Adrenal gland (tissue), 5 donors: ENCODE results near the gene SLC36A1.

Experiments
- POLR2A ChIP-seq, 2 donors: fragments of 450-650 bp; IDR thresholded peaks; one replicate each; pipeline ENCODE4 v1.6.1; 2017; ENCODE audit warnings: antibody characterized with exemption in 2 of 2, mild to moderate bottlenecking in 2 of 2, moderate library complexity in 1 of 2
- TF ChIP-seq, protein P1 (sequence below), 6 experiments: fragments of 450-650 bp in 4 of 6; fragments of 200-600 bp in 2 of 6; sonication (generic) in 1 of 6; IDR thresholded peaks; 1 replicate in 5 of 6; 2 replicates in 1 of 6; pipeline versions ENCODE4 v1.5.1 to v1.8.0; 2016 to 2021; ENCODE audit warnings: antibody characterized with exemption in 6 of 6, mild to moderate bottlenecking in 2 of 6, moderate library complexity in 1 of 6
- donor health status: DM: no; HTN: no; CAD: no.

- TF ChIP-seq, protein P1, sequence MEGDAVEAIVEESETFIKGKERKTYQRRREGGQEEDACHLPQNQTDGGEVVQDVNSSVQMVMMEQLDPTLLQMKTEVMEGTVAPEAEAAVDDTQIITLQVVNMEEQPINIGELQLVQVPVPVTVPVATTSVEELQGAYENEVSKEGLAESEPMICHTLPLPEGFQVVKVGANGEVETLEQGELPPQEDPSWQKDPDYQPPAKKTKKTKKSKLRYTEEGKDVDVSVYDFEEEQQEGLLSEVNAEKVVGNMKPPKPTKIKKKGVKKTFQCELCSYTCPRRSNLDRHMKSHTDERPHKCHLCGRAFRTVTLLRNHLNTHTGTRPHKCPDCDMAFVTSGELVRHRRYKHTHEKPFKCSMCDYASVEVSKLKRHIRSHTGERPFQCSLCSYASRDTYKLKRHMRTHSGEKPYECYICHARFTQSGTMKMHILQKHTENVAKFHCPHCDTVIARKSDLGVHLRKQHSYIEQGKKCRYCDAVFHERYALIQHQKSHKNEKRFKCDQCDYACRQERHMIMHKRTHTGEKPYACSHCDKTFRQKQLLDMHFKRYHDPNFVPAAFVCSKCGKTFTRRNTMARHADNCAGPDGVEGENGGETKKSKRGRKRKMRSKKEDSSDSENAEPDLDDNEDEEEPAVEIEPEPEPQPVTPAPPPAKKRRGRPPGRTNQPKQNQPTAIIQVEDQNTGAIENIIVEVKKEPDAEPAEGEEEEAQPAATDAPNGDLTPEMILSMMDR (IDR thresholded peaks at IDR 0.05), result no peak
- TF ChIP-seq POLR2A (IDR thresholded peaks at IDR 0.05), result no peak
These were observed 48.7 kb downstream of the SLC36A1 start for GRCh38 chr5:151496041-151496484.
